HG03159 (cell line): ENCODE data around the gene CEMIP.
A peak's percentile ranks its signal among the peaks of the same experiment; 100 is the strongest.

Experiments
- ATAC-seq: cut with Tn5 transposase; IDR thresholded peaks from one replicate; pipeline ENCODE4 v1.9.1; 2021; ENCODE audit warnings: mild to moderate bottlenecking, moderate library complexity; ENCODE audit not compliant: unreplicated experiment

Gene CEMIP

GRCh38 chr15:80997692-80998091 is 218.5 kb downstream of the CEMIP start:
- no peak for ATAC-seq

- ATAC-seq = no peak
These were observed 219.1 kb downstream of the CEMIP start for GRCh38 chr15:80998251-80998650.

GRCh38 chr15:80999623-81000036 is 220.5 kb downstream of the CEMIP start:
- no peak for ATAC-seq

- no peak for ATAC-seq
These were observed 221.0 kb downstream of the CEMIP start for GRCh38 chr15:81000144-81000623.

GRCh38 chr15:81000624-81001151 is 221.5 kb downstream of the CEMIP start, which contains the start of gene TLNRD1:
TSS of gene TLNRD1 (plus strand) at chr15:81000923. CDS start at chr15:81002272, 1,349 bp downstream.
- ATAC-seq = peak; percentile 53
